Activated T-helper 9 cell treated with anti-CD3 and anti-CD28 coated beads, Interleukin-2, amount 50 U/mL, for 16 hours (primary cell): Measurements from ENCODE around the gene MMEL1.

Experiments used
- DNase-seq: peaks from one replicate; pipeline ENCODE4 v3.0.0-alpha.2; 2020; ENCODE audit warnings: low read depth

Gene MMEL1

GRCh38 chr1:2604156-2604843 is 28.5 kb downstream of the MMEL1 start:
- DNase-seq = no peak

GRCh38 chr1:2603521-2604155 is 29.2 kb downstream of the MMEL1 start:
- no peak for DNase-seq

- DNase-seq = no peak
These were observed 29.8 kb downstream of the MMEL1 start for GRCh38 chr1:2602866-2603520.

- DNase-seq = no peak
These were observed 30.4 kb downstream of the MMEL1 start for GRCh38 chr1:2602311-2602835.

- DNase-seq = no peak
These were observed 31.0 kb downstream of the MMEL1 start for GRCh38 chr1:2601721-2602303.

- no peak for DNase-seq
These were observed 34.4 kb downstream of the MMEL1 start for GRCh38 chr1:2598329-2598931.

- DNase-seq = no peak
These were observed 35.1 kb downstream of the MMEL1 start for GRCh38 chr1:2597441-2598328.

GRCh38 chr1:2596530-2597333 is 36.1 kb downstream of the MMEL1 start:
- DNase-seq = no peak

- DNase-seq = no peak
These were observed 36.8 kb downstream of the MMEL1 start for GRCh38 chr1:2595812-2596529.

- no peak for DNase-seq
These were observed 37.5 kb downstream of the MMEL1 start for GRCh38 chr1:2595261-2595811.

- no peak for DNase-seq
These were observed 38.1 kb downstream of the MMEL1 start for GRCh38 chr1:2594641-2595131.

GRCh38 chr1:2594001-2594640 is 38.7 kb downstream of the MMEL1 start:
- no peak for DNase-seq

GRCh38 chr1:2593251-2593878 is 39.5 kb downstream of the MMEL1 start:
- DNase-seq = no peak

GRCh38 chr1:2592672-2593071 is 40.1 kb downstream of the MMEL1 start:
- DNase-seq = no peak

- no peak for DNase-seq
These were observed 41.1 kb downstream of the MMEL1 start for GRCh38 chr1:2591581-2592261.

- no peak for DNase-seq
These were observed 41.6 kb downstream of the MMEL1 start for GRCh38 chr1:2591233-2591580.

GRCh38 chr1:2590233-2591141 is 42.3 kb downstream of the MMEL1 start:
- no peak for DNase-seq
